DOHH2 (cell line): ENCODE results near the gene HLA-C.

Source experiments
- H3F3A ChIP-seq: fragments of 200-600 bp; sonication (generic), shearing (Covaris generic); 2 replicates; pipeline ENCODE4 v1.6.0; 2016; ENCODE audit warnings: antibody characterized with exemption, mild to moderate bottlenecking; ENCODE audit not compliant: control insufficient read depth, insufficient read depth
- H3K27ac ChIP-seq: fragments of 200-600 bp; sonication (generic); 2 replicates; pipeline ENCODE4 v1.5.1; 2014; ENCODE audit warnings: low read depth, mild to moderate bottlenecking, low read length, moderate library complexity
- H3K27me3 ChIP-seq: fragments of 200-600 bp; sonication (generic); 2 replicates; pipeline ENCODE4 v1.6.1; 2014; ENCODE audit warnings: mild to moderate bottlenecking, low read length, mixed read lengths; ENCODE audit not compliant: control insufficient read depth
- H3K36me3 ChIP-seq: fragments of 200-600 bp; sonication (generic); 2 replicates; pipeline ENCODE4 v1.6.1; 2014; ENCODE audit warnings: mild to moderate bottlenecking, low read length, moderate library complexity, mixed read lengths; ENCODE audit not compliant: control insufficient read depth
- H3K4me1 ChIP-seq: fragments of 200-600 bp; sonication (generic); 2 replicates; pipeline ENCODE4 v1.6.1; 2014; ENCODE audit warnings: mild to moderate bottlenecking, low read length, mixed read lengths; ENCODE audit not compliant: control insufficient read depth
- H3K4me2 ChIP-seq: fragments of 200-600 bp; sonication (generic); 2 replicates; pipeline ENCODE4 v1.6.0; 2014; ENCODE audit warnings: mild to moderate bottlenecking, low read length, moderate library complexity
- H3K4me3 ChIP-seq: fragments of 200-600 bp; sonication (generic); 2 replicates; pipeline ENCODE4 v1.5.1; 2014; ENCODE audit warnings: mild to moderate bottlenecking, low read length, mixed read lengths
- H3K79me2 ChIP-seq: fragments of 200-600 bp; sonication (generic); 2 replicates; pipeline ENCODE4 v1.6.1; 2014; ENCODE audit warnings: mild to moderate bottlenecking, low read length, mixed read lengths; ENCODE audit not compliant: control insufficient read depth
- H3K9me2 ChIP-seq: fragments of 200-600 bp; sonication (generic); replicated peaks from 2 replicates; pipeline ENCODE4 v1.6.1; 2014; ENCODE audit warnings: mild to moderate bottlenecking, low read length, mixed read lengths; ENCODE audit not compliant: control insufficient read depth
- H3K9me3 ChIP-seq: fragments of 200-600 bp; sonication (generic); 2 replicates; pipeline ENCODE4 v1.6.1; 2014; ENCODE audit warnings: antibody characterized with exemption, low read length, mixed read lengths; ENCODE audit not compliant: control insufficient read depth, insufficient read depth
- H4K20me1 ChIP-seq: fragments of 200-600 bp; sonication (generic); 2 replicates; pipeline ENCODE4 v1.6.0; 2014; ENCODE audit warnings: low read depth, mild to moderate bottlenecking, antibody characterized with exemption, low read length, moderate library complexity; ENCODE audit not compliant: control insufficient read depth, insufficient read depth
- CTCF ChIP-seq: fragments of 200-600 bp; sonication (generic); IDR thresholded peaks from one replicate; pipeline ENCODE4 v1.5.1; 2014; ENCODE audit warnings: antibody characterized with exemption, mild to moderate bottlenecking, low read depth, low read length; ENCODE audit not compliant: poor library complexity, severe bottlenecking
- EZH2phosphoT487 ChIP-seq: fragments of 200-600 bp; sonication (generic); IDR thresholded peaks from 2 replicates; pipeline ENCODE4 v1.6.1; 2017; ENCODE audit warnings: borderline replicate concordance, mild to moderate bottlenecking, antibody characterized with exemption, low read length, moderate library complexity, mixed read lengths

The HLA-C gene

GRCh38 chr6:31272436-31272835 lies 544 bp upstream of the HLA-C start:
- H3K27me3 ChIP-seq, result peaks cover 4% of the 10 kb centered on the region; the same call in 1 of the 2 replicates
- no peaks in the 10 kb centered on the region for H3K9me3 ChIP-seq
- H3F3A ChIP-seq, result 0 out of 2 replicates have a peak, but pooled peaks cover 3% of the 10 kb centered on the region
- peak overlapping the region; percentile 62 for H3K4me2 ChIP-seq
- peak overlapping the region; percentile 94 for H3K4me3 ChIP-seq
- H3K36me3 ChIP-seq, result peaks cover 34% of the 10 kb centered on the region
- H3K27ac ChIP-seq, result no peak overlapping the region
- TF ChIP-seq EZH2phosphoT487 (no peak), CTCF (no peak)
- no peaks in the 10 kb centered on the region for H3K9me2 ChIP-seq
- H4K20me1 ChIP-seq, result peaks cover 8% of the 10 kb centered on the region; the same call in 1 of the 2 replicates
- peaks cover 17% of the 10 kb centered on the region for H3K79me2 ChIP-seq
- H3K4me1 ChIP-seq, result peaks cover 43% of the 10 kb centered on the region

GRCh38 chr6:31270788-31271640 lies 878 bp downstream of the HLA-C start:
- 0 out of 2 replicates have a peak, but pooled peaks cover 3% of the 10 kb centered on the region for H3F3A ChIP-seq
- peaks cover 17% of the 10 kb centered on the region for H3K79me2 ChIP-seq
- H3K27ac ChIP-seq, result peak overlapping the region; percentile 55
- H3K9me2 ChIP-seq, result no peaks in the 10 kb centered on the region
- no peaks in the 10 kb centered on the region for H3K9me3 ChIP-seq
- peak overlapping the region; percentile 94 for H3K4me3 ChIP-seq
- peaks cover 43% of the 10 kb centered on the region for H3K4me1 ChIP-seq
- peaks cover 8% of the 10 kb centered on the region; the same call in 1 of the 2 replicates for H4K20me1 ChIP-seq
- no peaks in the 10 kb centered on the region for H3K27me3 ChIP-seq
- TF ChIP-seq CTCF (no peak), EZH2phosphoT487 (no peak)
- H3K36me3 ChIP-seq, result peaks cover 34% of the 10 kb centered on the region
- peak overlapping the region; percentile 62 for H3K4me2 ChIP-seq

- no peaks in the 10 kb centered on the region for H3K9me2 ChIP-seq
- peaks cover 34% of the 10 kb centered on the region for H3K36me3 ChIP-seq
- 0 out of 2 replicates have a peak, but pooled peaks cover 3% of the 10 kb centered on the region for H3F3A ChIP-seq
- no peaks in the 10 kb centered on the region for H3K27me3 ChIP-seq
- H3K79me2 ChIP-seq, result peaks cover 17% of the 10 kb centered on the region
- H3K4me2 ChIP-seq, result peak overlapping the region; percentile 10; the same call in 1 of the 2 replicates
- peaks cover 8% of the 10 kb centered on the region; the same call in 1 of the 2 replicates for H4K20me1 ChIP-seq
- no peak for TF ChIP-seq EZH2phosphoT487
- no peak for TF ChIP-seq CTCF
- peaks cover 43% of the 10 kb centered on the region for H3K4me1 ChIP-seq
- no peak overlapping the region for H3K4me3 ChIP-seq
- H3K27ac ChIP-seq, result no peak overlapping the region
- H3K9me3 ChIP-seq, result no peaks in the 10 kb centered on the region
Observed at GRCh38 chr6:31268836-31269235, 3.1 kb downstream of the HLA-C start.
